Measurements from ENCODE around the gene HCRT.
"Not testable (repeated sequence)": the region's sequence is repeated elsewhere in the genome, so short reads cannot be mapped to it uniquely, and the experiment has no call there.

Gene HCRT

DNA sequence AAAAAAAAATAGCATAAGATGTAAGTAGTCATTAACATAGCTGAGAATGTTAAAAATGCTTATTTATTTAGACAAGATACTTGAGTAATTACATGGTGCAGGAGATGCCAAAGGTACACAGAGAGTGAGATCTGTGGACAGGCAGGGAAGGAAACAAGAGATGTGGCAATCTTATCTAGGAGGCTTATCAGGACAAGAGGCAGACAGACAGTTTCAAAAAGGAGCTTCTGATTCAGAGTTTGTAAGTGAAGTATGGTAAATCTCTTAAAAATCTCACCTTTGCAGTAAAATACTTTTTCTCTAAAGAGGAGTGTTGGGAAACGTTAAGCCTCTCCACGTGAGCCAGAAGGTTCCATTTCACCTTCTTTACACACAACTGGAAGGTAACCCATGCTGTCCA lies 28.9 kb upstream of the HCRT start:
- Histone ChIP-seq H3K4me3 (ENCODE audit: low read depth, low read length) (no peak overlapping the region), H3K27ac (no peak overlapping the region), H2AFZ (no peak overlapping the region), H3K4me2 (ENCODE audit: low read length) (no peak overlapping the region), H3K27me3 (ENCODE audit: control insufficient read depth, insufficient read depth, low read length) (no peaks in the 10 kb centered on the region), H3K9ac (no peak overlapping the region), H3K79me2 (no peaks in the 10 kb centered on the region), H3K36me3 (ENCODE audit: control insufficient read depth, insufficient read depth, low read length) (no peaks in the 10 kb centered on the region), H3K9me3 (ENCODE audit: control insufficient read depth, low read length) (no peaks in the 10 kb centered on the region), H3K4me1 (peaks cover 5% of the 10 kb centered on the region)
- TF ChIP-seq, protein P1, sequence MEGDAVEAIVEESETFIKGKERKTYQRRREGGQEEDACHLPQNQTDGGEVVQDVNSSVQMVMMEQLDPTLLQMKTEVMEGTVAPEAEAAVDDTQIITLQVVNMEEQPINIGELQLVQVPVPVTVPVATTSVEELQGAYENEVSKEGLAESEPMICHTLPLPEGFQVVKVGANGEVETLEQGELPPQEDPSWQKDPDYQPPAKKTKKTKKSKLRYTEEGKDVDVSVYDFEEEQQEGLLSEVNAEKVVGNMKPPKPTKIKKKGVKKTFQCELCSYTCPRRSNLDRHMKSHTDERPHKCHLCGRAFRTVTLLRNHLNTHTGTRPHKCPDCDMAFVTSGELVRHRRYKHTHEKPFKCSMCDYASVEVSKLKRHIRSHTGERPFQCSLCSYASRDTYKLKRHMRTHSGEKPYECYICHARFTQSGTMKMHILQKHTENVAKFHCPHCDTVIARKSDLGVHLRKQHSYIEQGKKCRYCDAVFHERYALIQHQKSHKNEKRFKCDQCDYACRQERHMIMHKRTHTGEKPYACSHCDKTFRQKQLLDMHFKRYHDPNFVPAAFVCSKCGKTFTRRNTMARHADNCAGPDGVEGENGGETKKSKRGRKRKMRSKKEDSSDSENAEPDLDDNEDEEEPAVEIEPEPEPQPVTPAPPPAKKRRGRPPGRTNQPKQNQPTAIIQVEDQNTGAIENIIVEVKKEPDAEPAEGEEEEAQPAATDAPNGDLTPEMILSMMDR (IDR thresholded peaks at IDR 0.05), result no peak

DNA sequence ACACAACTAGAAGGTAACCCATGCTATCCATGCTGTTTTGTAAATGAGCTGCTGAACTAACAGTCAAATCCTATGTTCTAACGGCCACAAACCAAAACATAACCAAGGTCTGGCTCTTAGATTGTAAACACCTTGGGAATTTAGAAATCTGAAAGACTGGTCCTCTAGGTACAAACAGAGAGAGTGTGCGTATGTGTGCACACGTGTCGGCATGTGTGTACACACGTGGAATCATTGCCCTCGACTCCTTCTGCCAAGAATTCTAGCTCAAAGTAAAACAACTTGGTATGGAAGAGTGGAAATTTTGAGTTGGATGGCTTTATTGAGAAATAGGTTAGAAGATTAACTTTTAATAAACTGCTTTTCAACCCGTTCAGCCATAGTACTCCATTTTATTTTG lies 27.1 kb upstream of the HCRT start:
- H3K27ac ChIP-seq, result no peak overlapping the region
- no peak overlapping the region for H2AFZ ChIP-seq
- no peaks in the 10 kb centered on the region for H3K79me2 ChIP-seq
- TF ChIP-seq, protein P1 (IDR thresholded peaks at IDR 0.05), result no peak
- no peak overlapping the region for H3K4me3 ChIP-seq (ENCODE audit: low read depth, low read length)
- H3K9me3 ChIP-seq (ENCODE audit: control insufficient read depth, low read length), result no peaks in the 10 kb centered on the region
- peaks cover 5% of the 10 kb centered on the region for H3K4me1 ChIP-seq
- H3K4me2 ChIP-seq (ENCODE audit: low read length), result no peak overlapping the region
- H3K9ac ChIP-seq, result no peak overlapping the region
- no peaks in the 10 kb centered on the region for H3K36me3 ChIP-seq (ENCODE audit: control insufficient read depth, insufficient read depth, low read length)
- H3K27me3 ChIP-seq (ENCODE audit: control insufficient read depth, insufficient read depth, low read length), result no peaks in the 10 kb centered on the region

DNA sequence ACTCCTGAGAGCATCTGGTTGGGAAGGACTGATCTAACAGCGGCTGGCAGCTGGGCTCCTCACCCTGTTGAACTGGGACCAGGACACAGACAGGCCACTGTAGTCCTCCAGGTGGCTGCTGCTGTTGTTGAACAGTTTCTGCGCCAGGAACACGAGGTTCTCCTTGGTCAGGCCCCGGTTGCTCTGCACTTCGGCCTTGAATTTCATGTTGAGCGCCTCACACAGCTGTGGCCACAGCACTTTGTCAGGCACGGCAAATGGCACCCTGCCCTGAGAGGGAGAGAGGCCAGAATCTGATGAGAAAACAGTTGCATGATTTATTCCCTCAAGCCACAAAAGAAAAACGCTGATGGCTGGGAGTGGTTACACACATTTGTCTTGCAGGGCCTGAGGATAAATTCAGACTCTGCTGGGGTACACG lies 26.7 kb upstream of the HCRT start:
- H3K4me1 ChIP-seq; H3K79me2 ChIP-seq; H3K27me3 ChIP-seq (ENCODE audit: control insufficient read depth, insufficient read depth, low read length); H3K27ac ChIP-seq; H3K9ac ChIP-seq; H3K36me3 ChIP-seq (ENCODE audit: control insufficient read depth, insufficient read depth, low read length); H2AFZ ChIP-seq; H3K4me2 ChIP-seq (ENCODE audit: low read length); H3K9me3 ChIP-seq (ENCODE audit: control insufficient read depth, low read length); H3K4me3 ChIP-seq (ENCODE audit: low read depth, low read length): not testable (repeated sequence)

GRCh38 chr17:42210046-42210445 lies 24.8 kb upstream of the HCRT start:
- Histone ChIP-seq H3K9me3 (ENCODE audit: control insufficient read depth, low read length) (no peaks in the 10 kb centered on the region), H3K79me2 (no peaks in the 10 kb centered on the region), H3K4me1 (peaks cover 12% of the 10 kb centered on the region), H2AFZ (no peak overlapping the region), H3K27ac (no peak overlapping the region), H3K36me3 (ENCODE audit: control insufficient read depth, insufficient read depth, low read length) (no peaks in the 10 kb centered on the region), H3K4me3 (ENCODE audit: low read depth, low read length) (no peak overlapping the region), H3K9ac (no peak overlapping the region), H3K4me2 (ENCODE audit: low read length) (no peak overlapping the region), H3K27me3 (ENCODE audit: control insufficient read depth, insufficient read depth, low read length) (no peaks in the 10 kb centered on the region)
- TF ChIP-seq, protein P1 (IDR thresholded peaks at IDR 0.05), result no peak

DNA sequence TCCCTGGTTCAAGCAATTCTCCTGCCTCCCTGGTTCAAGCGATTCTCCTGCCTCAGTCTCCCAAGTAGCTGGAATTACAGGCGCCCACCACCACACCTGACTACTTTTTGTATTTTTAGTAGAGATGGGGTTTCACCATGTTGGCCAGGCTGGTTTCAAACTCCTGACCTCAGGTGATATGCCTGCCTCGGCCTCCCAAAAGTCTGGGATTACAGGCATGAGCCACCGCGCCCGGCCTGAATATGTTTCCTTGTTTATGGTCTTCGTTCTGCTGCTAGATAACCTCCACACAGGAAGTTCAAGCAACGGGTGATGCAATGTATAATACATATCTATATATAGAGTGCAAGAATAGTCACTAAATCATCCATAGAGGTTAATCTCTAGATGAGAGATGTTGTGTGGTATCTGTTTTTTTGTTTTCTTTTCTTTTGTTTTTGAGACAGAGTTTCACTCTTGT lies 20.9 kb upstream of the HCRT start:
- H3K27me3 ChIP-seq (ENCODE audit: control insufficient read depth, insufficient read depth, low read length); H3K27ac ChIP-seq; H3K4me3 ChIP-seq (ENCODE audit: low read depth, low read length); H3K9ac ChIP-seq; H3K36me3 ChIP-seq (ENCODE audit: control insufficient read depth, insufficient read depth, low read length); H3K9me3 ChIP-seq (ENCODE audit: control insufficient read depth, low read length); H2AFZ ChIP-seq; H3K4me2 ChIP-seq (ENCODE audit: low read length); H3K79me2 ChIP-seq: not testable (repeated sequence)
- H3K4me1 ChIP-seq, result peaks cover 29% of the 10 kb centered on the region

DNA sequence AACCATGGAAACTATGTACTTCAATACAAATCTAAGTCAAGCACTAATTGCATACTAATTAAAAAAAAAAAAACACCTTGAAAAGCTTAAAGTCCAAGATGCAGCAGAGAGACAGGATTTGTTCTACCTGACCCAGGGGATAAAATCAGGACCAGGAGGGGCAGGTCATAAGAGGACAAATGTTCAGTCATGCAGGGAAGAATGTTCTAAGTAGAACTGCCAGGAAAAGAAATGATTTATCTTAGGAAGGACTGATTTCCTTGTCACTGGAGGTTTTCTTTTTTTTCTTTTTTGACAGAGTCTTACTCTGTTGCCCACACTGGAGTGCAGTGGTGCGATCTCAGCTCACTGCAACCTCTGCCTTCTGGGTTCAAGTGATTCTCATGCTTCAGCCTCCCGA lies 18.1 kb upstream of the HCRT start:
- no peaks in the 10 kb centered on the region for H3K79me2 ChIP-seq
- H3K27ac ChIP-seq, result peak overlapping the region; percentile 80
- H3K9me3 ChIP-seq (ENCODE audit: control insufficient read depth, low read length), result no peaks in the 10 kb centered on the region
- H3K4me1 ChIP-seq, result peaks cover 32% of the 10 kb centered on the region
- H3K4me3 ChIP-seq (ENCODE audit: low read depth, low read length), result peak overlapping the region; percentile 8
- H3K36me3 ChIP-seq (ENCODE audit: control insufficient read depth, insufficient read depth, low read length), result no peaks in the 10 kb centered on the region
- H3K27me3 ChIP-seq (ENCODE audit: control insufficient read depth, insufficient read depth, low read length), result no peaks in the 10 kb centered on the region
- TF ChIP-seq, protein P1 (IDR thresholded peaks at IDR 0.05), result no peak
- H3K9ac ChIP-seq, result no peak overlapping the region
- no peak overlapping the region for H2AFZ ChIP-seq
- H3K4me2 ChIP-seq (ENCODE audit: low read length), result peak overlapping the region; percentile 31

All from parathyroid adenoma (tissue), 2 donors.